ENCODE results near the gene MATR3.

Gene MATR3

GRCh38 chr5:139315056-139315615 lies 21.6 kb downstream of the MATR3 start:
- peak overlapping the region in 1 of 3 experiments; percentile 17 for H3K27ac Mint-ChIP-seq
- peaks cover 24% of the 10 kb centered on the region for H3K4me1 Mint-ChIP-seq
- H3K36me3 Mint-ChIP-seq (ENCODE audit: low read depth) = peaks cover 39% of the 10 kb centered on the region
- H3K4me3 Mint-ChIP-seq = no peak overlapping the region
- TF ChIP-seq CTCF (IDR thresholded peaks at IDR 0.05; ENCODE audit: unreplicated experiment in 3 of 3) = no peak
- no peaks in the 10 kb centered on the region for H3K9me3 Mint-ChIP-seq
- no peaks in the 10 kb centered on the region for H3K27me3 Mint-ChIP-seq (ENCODE audit: low read depth)

- H3K27me3 Mint-ChIP-seq (ENCODE audit: low read depth) = no peaks in the 10 kb centered on the region
- peaks cover under 1% of the 10 kb centered on the region for H3K4me1 Mint-ChIP-seq
- peaks cover 19% of the 10 kb centered on the region for H3K36me3 Mint-ChIP-seq (ENCODE audit: low read depth)
- no peak for TF ChIP-seq CTCF (IDR thresholded peaks at IDR 0.05; ENCODE audit: unreplicated experiment in 3 of 3)
- no peak overlapping the region for H3K4me3 Mint-ChIP-seq
- H3K9me3 Mint-ChIP-seq = no peaks in the 10 kb centered on the region
- H3K27ac Mint-ChIP-seq = peak overlapping the region in 1 of 3 experiments; percentile 24
Observed at GRCh38 chr5:139335811-139336210, 42.3 kb downstream of the MATR3 start.

GRCh38 chr5:139340051-139340450 lies 46.5 kb downstream of the MATR3 start:
- H3K27ac Mint-ChIP-seq = no peak overlapping the region
- no peaks in the 10 kb centered on the region for H3K27me3 Mint-ChIP-seq (ENCODE audit: low read depth)
- no peak for TF ChIP-seq CTCF (IDR thresholded peaks at IDR 0.05; ENCODE audit: unreplicated experiment in 3 of 3)
- peak overlapping the region in 2 of 3 experiments; percentile 92 to 94 for H3K4me3 Mint-ChIP-seq
- peaks cover 31% of the 10 kb centered on the region for H3K4me1 Mint-ChIP-seq
- no peaks in the 10 kb centered on the region for H3K9me3 Mint-ChIP-seq
- peaks cover 15% of the 10 kb centered on the region for H3K36me3 Mint-ChIP-seq (ENCODE audit: low read depth)

- Mint-ChIP-seq H3K9me3 (no peaks in the 10 kb centered on the region), H3K4me1 (peaks cover 35% of the 10 kb centered on the region), H3K4me3 (peak overlapping the region; percentile 91 to 94 (median 92)), H3K27ac (peak overlapping the region; percentile 96 to 99 (median 98)), H3K27me3 (ENCODE audit: low read depth) (no peaks in the 10 kb centered on the region), H3K36me3 (ENCODE audit: low read depth) (peaks cover 25% of the 10 kb centered on the region)
- TF ChIP-seq CTCF (IDR thresholded peaks at IDR 0.05; ENCODE audit: unreplicated experiment in 3 of 3) = no peak
Observed at GRCh38 chr5:139341187-139341688, 47.7 kb downstream of the MATR3 start.

- Mint-ChIP-seq H3K4me1 (peaks cover 35% of the 10 kb centered on the region), H3K27ac (peak within 1 kb of the TSS; percentile 96 to 99 (median 98)), H3K27me3 (ENCODE audit: low read depth) (no peaks in the 10 kb centered on the region), H3K4me3 (peak within 1 kb of the TSS; percentile 91 to 94 (median 92)), H3K36me3 (ENCODE audit: low read depth) (peaks cover 28% of the 10 kb centered on the region), H3K9me3 (no peaks in the 10 kb centered on the region)
- TF ChIP-seq CTCF (IDR thresholded peaks at IDR 0.05; ENCODE audit: unreplicated experiment in 3 of 3) = peak; percentile 61 to 71 (median 70)
Observed at GRCh38 chr5:139341689-139342422, 48.3 kb downstream of the MATR3 start, which contains the start of gene PAIP2. Gene PAIP2 (plus strand): TSS chr5:139341854. CDS start chr5:139363785, 21,931 bp downstream.
